ENCODE measurements around the gene XPR1.

DNA sequence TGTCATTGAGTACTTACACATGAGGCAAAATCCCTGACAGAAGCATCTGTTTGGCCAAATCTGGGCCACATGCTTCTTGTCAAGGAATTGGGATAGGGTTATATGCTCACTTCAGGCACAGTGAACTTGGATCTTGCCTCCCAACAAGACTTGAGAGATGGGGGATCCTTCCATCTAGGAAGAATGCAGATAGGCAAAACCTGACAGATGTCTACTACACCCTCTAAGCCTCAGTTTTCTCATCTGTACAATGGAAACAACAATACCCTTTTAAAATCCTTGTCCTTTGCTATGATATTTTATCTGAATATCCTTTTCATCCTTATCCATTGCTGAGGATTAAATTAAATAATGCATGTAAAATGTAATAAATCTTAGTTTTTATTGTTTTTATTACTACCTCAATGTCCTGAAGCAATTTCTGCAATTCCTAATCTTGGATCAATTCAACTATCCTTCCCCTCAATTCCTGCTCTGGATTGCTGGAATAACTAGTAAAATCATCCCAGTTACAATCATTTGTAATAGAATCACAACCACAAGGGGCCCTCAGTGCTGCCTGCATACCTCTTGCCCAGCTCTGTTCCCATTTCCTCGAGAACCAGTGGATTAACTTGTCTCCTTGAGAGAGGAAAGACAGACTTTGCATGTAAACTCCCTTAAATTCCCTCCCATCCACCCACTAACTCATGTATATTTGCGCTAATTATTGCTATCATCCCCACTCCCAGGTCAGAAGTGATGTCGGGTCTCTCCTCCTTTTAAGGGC, 8.1 kb upstream of the XPR1 start:
- TF ChIP-seq, protein P1, sequence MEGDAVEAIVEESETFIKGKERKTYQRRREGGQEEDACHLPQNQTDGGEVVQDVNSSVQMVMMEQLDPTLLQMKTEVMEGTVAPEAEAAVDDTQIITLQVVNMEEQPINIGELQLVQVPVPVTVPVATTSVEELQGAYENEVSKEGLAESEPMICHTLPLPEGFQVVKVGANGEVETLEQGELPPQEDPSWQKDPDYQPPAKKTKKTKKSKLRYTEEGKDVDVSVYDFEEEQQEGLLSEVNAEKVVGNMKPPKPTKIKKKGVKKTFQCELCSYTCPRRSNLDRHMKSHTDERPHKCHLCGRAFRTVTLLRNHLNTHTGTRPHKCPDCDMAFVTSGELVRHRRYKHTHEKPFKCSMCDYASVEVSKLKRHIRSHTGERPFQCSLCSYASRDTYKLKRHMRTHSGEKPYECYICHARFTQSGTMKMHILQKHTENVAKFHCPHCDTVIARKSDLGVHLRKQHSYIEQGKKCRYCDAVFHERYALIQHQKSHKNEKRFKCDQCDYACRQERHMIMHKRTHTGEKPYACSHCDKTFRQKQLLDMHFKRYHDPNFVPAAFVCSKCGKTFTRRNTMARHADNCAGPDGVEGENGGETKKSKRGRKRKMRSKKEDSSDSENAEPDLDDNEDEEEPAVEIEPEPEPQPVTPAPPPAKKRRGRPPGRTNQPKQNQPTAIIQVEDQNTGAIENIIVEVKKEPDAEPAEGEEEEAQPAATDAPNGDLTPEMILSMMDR (IDR thresholded peaks at IDR 0.05), result no peak
- no peak for TF ChIP-seq POLR2A (IDR thresholded peaks at IDR 0.05)
